ENCODE results near the gene SEZ6L.

DNA sequence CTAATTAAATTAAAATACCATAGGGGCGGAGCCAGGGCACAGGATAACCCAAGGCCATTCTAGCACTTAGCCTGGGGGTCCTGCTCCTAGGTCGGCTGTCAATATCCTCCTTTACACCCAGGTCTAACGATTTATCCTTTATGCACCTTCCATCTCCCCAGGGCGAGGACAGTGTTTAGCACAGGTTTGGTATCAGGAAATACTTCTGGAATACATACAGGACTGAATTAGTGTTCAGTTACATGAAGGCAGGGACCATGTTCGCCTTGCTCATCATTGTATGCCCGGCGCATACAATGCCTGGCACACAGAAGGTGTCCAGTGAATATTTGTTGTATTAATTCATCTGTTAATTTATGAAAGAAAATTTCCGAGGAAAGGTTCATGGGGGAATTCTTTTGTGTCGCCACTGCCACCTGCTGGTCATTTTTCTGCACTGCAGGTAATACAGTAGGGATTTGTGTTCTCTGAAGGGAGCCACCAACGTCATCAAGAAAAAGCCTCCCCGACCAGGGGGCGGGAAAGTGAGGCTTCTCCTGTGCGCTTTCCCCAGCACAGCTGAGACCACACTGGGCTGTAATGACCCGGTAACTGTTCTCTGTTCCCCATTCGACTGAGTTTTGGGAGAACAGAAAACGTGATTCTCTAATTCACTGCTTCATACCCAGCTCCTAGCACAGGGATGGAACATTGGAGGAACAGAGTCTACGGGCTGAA, 191.1 kb downstream of the SEZ6L start:
- TF ChIP-seq, protein P1, sequence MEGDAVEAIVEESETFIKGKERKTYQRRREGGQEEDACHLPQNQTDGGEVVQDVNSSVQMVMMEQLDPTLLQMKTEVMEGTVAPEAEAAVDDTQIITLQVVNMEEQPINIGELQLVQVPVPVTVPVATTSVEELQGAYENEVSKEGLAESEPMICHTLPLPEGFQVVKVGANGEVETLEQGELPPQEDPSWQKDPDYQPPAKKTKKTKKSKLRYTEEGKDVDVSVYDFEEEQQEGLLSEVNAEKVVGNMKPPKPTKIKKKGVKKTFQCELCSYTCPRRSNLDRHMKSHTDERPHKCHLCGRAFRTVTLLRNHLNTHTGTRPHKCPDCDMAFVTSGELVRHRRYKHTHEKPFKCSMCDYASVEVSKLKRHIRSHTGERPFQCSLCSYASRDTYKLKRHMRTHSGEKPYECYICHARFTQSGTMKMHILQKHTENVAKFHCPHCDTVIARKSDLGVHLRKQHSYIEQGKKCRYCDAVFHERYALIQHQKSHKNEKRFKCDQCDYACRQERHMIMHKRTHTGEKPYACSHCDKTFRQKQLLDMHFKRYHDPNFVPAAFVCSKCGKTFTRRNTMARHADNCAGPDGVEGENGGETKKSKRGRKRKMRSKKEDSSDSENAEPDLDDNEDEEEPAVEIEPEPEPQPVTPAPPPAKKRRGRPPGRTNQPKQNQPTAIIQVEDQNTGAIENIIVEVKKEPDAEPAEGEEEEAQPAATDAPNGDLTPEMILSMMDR (IDR thresholded peaks at IDR 0.05; ENCODE audit: low read depth, low read length, poor library complexity, severe bottlenecking), result peak; percentile 95
- no peak for TF ChIP-seq EZH2phosphoT487 (IDR thresholded peaks at IDR 0.05; ENCODE audit: borderline replicate concordance, low read length)
